H9 (cell line): ENCODE measurements around the gene KCTD20. TPM values are rescaled to one million over a fixed set of nuclear protein-coding genes. Genes with fewer than 3 reads are reported as not detected.

ENCODE experiments used
- DNase-seq: peaks from one replicate; pipeline ENCODE4 v3.0.0-alpha.2; 2017
- H2AFZ ChIP-seq: one replicate; pipeline ENCODE4 v1.6.1; 2013; ENCODE audit warnings: mild to moderate bottlenecking, low read length, control low read depth, moderate library complexity
- H2AK5ac ChIP-seq: 2 replicates; pipeline ENCODE4 v1.6.1; 2013; ENCODE audit warnings: low read length, control low read depth, mixed read lengths; ENCODE audit not compliant: insufficient read length
- H2BK120ac ChIP-seq: one replicate; pipeline ENCODE4 v1.6.1; 2013; ENCODE audit warnings: low read depth, mild to moderate bottlenecking, low read length, control low read depth, inconsistent platforms; ENCODE audit not compliant: poor library complexity, severe bottlenecking
- H2BK12ac ChIP-seq: 2 replicates; pipeline ENCODE4 v1.6.1; 2013; ENCODE audit warnings: low read length, control low read depth, mixed read lengths, low read depth; ENCODE audit not compliant: insufficient read length
- H2BK15ac ChIP-seq: 2 replicates; pipeline ENCODE4 v1.6.1; 2013; ENCODE audit warnings: low read depth, low read length, control low read depth
- H2BK20ac ChIP-seq: one replicate; pipeline ENCODE4 v1.6.1; 2013; ENCODE audit warnings: low read depth, mild to moderate bottlenecking, low read length, control low read depth, inconsistent platforms; ENCODE audit not compliant: poor library complexity, severe bottlenecking
- H2BK5ac ChIP-seq: 2 replicates; pipeline ENCODE4 v1.6.1; 2013; ENCODE audit warnings: low read length, control low read depth, mixed read lengths; ENCODE audit not compliant: insufficient read length
- H3K14ac ChIP-seq: 2 replicates; pipeline ENCODE4 v1.6.1; 2013; ENCODE audit warnings: low read length, control low read depth; ENCODE audit not compliant: insufficient read depth
- H3K18ac ChIP-seq: 2 replicates; pipeline ENCODE4 v1.6.1; 2013; ENCODE audit warnings: low read depth, mild to moderate bottlenecking, mixed read lengths, low read length, control low read depth; ENCODE audit not compliant: insufficient read length
- H3K23ac ChIP-seq: 2 replicates; pipeline ENCODE4 v1.6.1; 2013; ENCODE audit warnings: low read length, control low read depth, mixed read lengths, low read depth; ENCODE audit not compliant: insufficient read length
- H3K23me2 ChIP-seq: 2 replicates; pipeline ENCODE4 v1.6.1; 2013; ENCODE audit warnings: low read depth, mild to moderate bottlenecking, mixed read lengths, low read length, control low read depth; ENCODE audit not compliant: insufficient read length, poor library complexity, severe bottlenecking
- H3K27ac ChIP-seq: 2 replicates; pipeline ENCODE4 v1.5.1; 2013; ENCODE audit warnings: low read length, control low read depth, mixed read lengths, low read depth; ENCODE audit not compliant: insufficient read length
- H3K27me3 ChIP-seq: 2 replicates; pipeline ENCODE4 v1.6.1; 2013; ENCODE audit warnings: low read length, control low read depth, inconsistent platforms; ENCODE audit not compliant: insufficient read depth
- H3K4ac ChIP-seq: 2 replicates; pipeline ENCODE4 v1.6.1; 2013; ENCODE audit warnings: low read depth, mild to moderate bottlenecking, control low read depth, inconsistent platforms, low read length, moderate library complexity
- H3K4me1 ChIP-seq: 2 replicates; pipeline ENCODE4 v1.6.1; 2013; ENCODE audit warnings: low read length, control low read depth, inconsistent platforms; ENCODE audit not compliant: insufficient read depth
- H3K4me2 ChIP-seq: 2 replicates; pipeline ENCODE4 v1.6.1; 2013; ENCODE audit warnings: low read length, control low read depth, mixed read lengths; ENCODE audit not compliant: insufficient read length, insufficient read depth
- H3K56ac ChIP-seq: 2 replicates; pipeline ENCODE4 v1.6.1; 2013; ENCODE audit warnings: low read depth, mild to moderate bottlenecking, mixed read lengths, low read length, control low read depth; ENCODE audit not compliant: insufficient read length
- H3K79me1 ChIP-seq: 2 replicates; pipeline ENCODE4 v1.6.1; 2013; ENCODE audit warnings: low read depth, mild to moderate bottlenecking, moderate library complexity, low read length, control low read depth, inconsistent platforms; ENCODE audit not compliant: insufficient read depth, poor library complexity, severe bottlenecking
- H3K79me2 ChIP-seq: 2 replicates; pipeline ENCODE4 v1.6.1; 2013; ENCODE audit warnings: low read length, control low read depth, inconsistent platforms; ENCODE audit not compliant: insufficient read depth
- H3K9ac ChIP-seq: 2 replicates; pipeline ENCODE4 v1.6.1; 2013; ENCODE audit warnings: low read length, control low read depth, mixed read lengths; ENCODE audit not compliant: insufficient read length; ENCODE audit errors: extremely low read depth
- H3K9me3 ChIP-seq: one replicate; pipeline ENCODE4 v1.6.1; 2013; ENCODE audit warnings: low read depth, low read length, inconsistent platforms; ENCODE audit not compliant: control insufficient read depth
- H3T11ph ChIP-seq: one replicate; pipeline ENCODE4 v1.6.1; 2013; ENCODE audit warnings: mild to moderate bottlenecking, low read length, control low read depth, inconsistent platforms
- H4K20me1 ChIP-seq: one replicate; pipeline ENCODE4 v1.6.1; 2013; ENCODE audit not compliant: control insufficient read depth, insufficient read length, insufficient read depth
- H4K5ac ChIP-seq: 2 replicates; pipeline ENCODE4 v1.6.1; 2013; ENCODE audit warnings: low read depth, mild to moderate bottlenecking, mixed read lengths, low read length, control low read depth; ENCODE audit not compliant: insufficient read length
- H4K8ac ChIP-seq: replicated peaks from 2 replicates; pipeline ENCODE4 v1.6.1; 2013; ENCODE audit warnings: low read length, control low read depth, mixed read lengths, low read depth; ENCODE audit not compliant: insufficient read length
- H4K91ac ChIP-seq: 2 replicates; pipeline ENCODE4 v1.6.1; 2013; ENCODE audit warnings: low read depth, mild to moderate bottlenecking, moderate library complexity, mixed read lengths, low read length, control low read depth; ENCODE audit not compliant: insufficient read length
- H3K27ac Mint-ChIP-seq, 3 experiments: 2 replicates in 2 of 3; 3 replicates in 1 of 3; pipeline ENCODE4 v1.8.0; 2020 to 2021; ENCODE audit warnings: mixed read lengths in 3 of 3, mild to moderate bottlenecking in 1 of 3, moderate library complexity in 1 of 3
- H3K27me3 Mint-ChIP-seq: 2 replicates; pipeline ENCODE4 v1.8.0; 2021; ENCODE audit warnings: low read depth, mild to moderate bottlenecking, moderate library complexity, mixed read lengths
- H3K36me3 Mint-ChIP-seq, 3 experiments: 2 replicates in 2 of 3; 3 replicates in 1 of 3; pipeline ENCODE4 v1.8.0; 2020 to 2021; ENCODE audit warnings: low read depth in 3 of 3, mixed read lengths in 3 of 3; ENCODE audit not compliant: insufficient read depth in 1 of 3
- H3K4me1 Mint-ChIP-seq, 2 experiments: 2 replicates each; pipeline ENCODE4 v1.8.0; 2020; ENCODE audit warnings: mixed read lengths in 2 of 2
- H3K4me3 Mint-ChIP-seq, 2 experiments: 2 replicates in 1 of 2; 3 replicates in 1 of 2; pipeline ENCODE4 v1.8.0; 2020 to 2021; ENCODE audit warnings: mild to moderate bottlenecking in 2 of 2, mixed read lengths in 2 of 2, moderate library complexity in 1 of 2
- H3K9me3 Mint-ChIP-seq, 2 experiments: 2 replicates in 1 of 2; 3 replicates in 1 of 2; pipeline ENCODE4 v1.8.0; 2020; ENCODE audit warnings: mild to moderate bottlenecking in 2 of 2, mixed read lengths in 2 of 2, moderate library complexity in 1 of 2
- CTCF ChIP-seq: fragments of 200-600 bp; sonication (generic); conservative IDR thresholded peaks from 3 replicates; pipeline ENCODE4 v1.8.0; 2021; ENCODE audit warnings: antibody characterized with exemption, mild to moderate bottlenecking
- WGBS: extraction: QIAGEN DNeasy Blood & Tissue Kit; methylation state at CpG from one replicate; pipeline ENCODE4 v1.1.7; 2013; ENCODE audit warnings: missing lambda C conversion rate, low lambda C conversion rate, mixed read lengths; ENCODE audit not compliant: insufficient read length; ENCODE audit errors: extremely low coverage; 5-methylcytosine and 5-hydroxymethylcytosine counted together
- total RNA-seq: library from RNA; stranded (reverse); gene quantifications from 2 replicates; pipeline ENCODE4 v1.2.1, GENCODE V29; 2021

The KCTD20 gene
- total RNA-seq, 1 experiment from 2014 or later, result 22.6 TPM

GRCh38 chr6:36478051-36478526 lies 35.3 kb downstream of the KCTD20 start:
- TF ChIP-seq CTCF, result no peak
- Histone ChIP-seq H3K27me3 (no peaks in the 10 kb centered on the region), H3K4me2 (no peak overlapping the region), H4K91ac (no peak overlapping the region), H3K79me1 (no peaks in the 10 kb centered on the region), H3K4ac (no peak overlapping the region), H3K79me2 (no peaks in the 10 kb centered on the region), H2BK120ac (no peak overlapping the region), H4K5ac (no peak overlapping the region), H3K23me2 (no peaks in the 10 kb centered on the region), H3K9me3 (no peaks in the 10 kb centered on the region), H2AFZ (no peak overlapping the region), H2BK12ac (no peak overlapping the region), H3K56ac (no peak overlapping the region), H3K4me1 (no peaks in the 10 kb centered on the region), H4K8ac (no peak overlapping the region), H4K20me1 (no peaks in the 10 kb centered on the region), H2AK5ac (no peak overlapping the region), H2BK15ac (no peak overlapping the region), H2BK5ac (no peak overlapping the region), H3T11ph (no peak overlapping the region), H3K27ac (no peak overlapping the region), H3K9ac (no peak overlapping the region), H2BK20ac (no peak overlapping the region), H3K14ac (no peak overlapping the region), H3K18ac (no peak overlapping the region), H3K23ac (no peak overlapping the region)
- DNase-seq, result no peak
- no peaks in the 10 kb centered on the region for H3K27me3 Mint-ChIP-seq
- H3K36me3 Mint-ChIP-seq, result peaks cover 5 to 30% (median 21%) of the 10 kb centered on the region in 3 experiments; a peak in 5 of 7 replicates
- no CpG with 5 or more reads among the region's 2 CpGs for WGBS
- no peak overlapping the region for H3K4me3 Mint-ChIP-seq
- no peaks in the 10 kb centered on the region for H3K4me1 Mint-ChIP-seq
- H3K27ac Mint-ChIP-seq, result no peak overlapping the region; a peak in 2 of 7 replicates
- H3K9me3 Mint-ChIP-seq, result no peaks in the 10 kb centered on the region
